ENCODE results near the gene S1PR4.
"Not testable (repeated sequence)": the region's sequence is repeated elsewhere in the genome, so short reads cannot be mapped to it uniquely, and the experiment has no call there.

Gene S1PR4

GRCh38 chr19:3183721-3184641 lies 5.4 kb downstream of the S1PR4 start:
- DNase-seq = no peak

GRCh38 chr19:3184847-3185460 lies 6.4 kb downstream of the S1PR4 start:
- DNase-seq = peak; percentile 74

- peak; percentile 95 for DNase-seq
Measured at GRCh38 chr19:3185461-3186159, 7.0 kb downstream of the S1PR4 start, which contains the start of gene NCLN. NCLN (plus strand) TSS chr19:3185930; CDS start chr19:3186031, 101 bp downstream.

- DNase-seq = no peak
Measured at GRCh38 chr19:3186160-3186688, 7.7 kb downstream of the S1PR4 start.

GRCh38 chr19:3186891-3187661 lies 8.5 kb downstream of the S1PR4 start:
- no peak for DNase-seq

GRCh38 chr19:3187662-3188511 lies 9.3 kb downstream of the S1PR4 start:
- DNase-seq = no peak

- no peak for DNase-seq
Measured at GRCh38 chr19:3188627-3189596, 10.3 kb downstream of the S1PR4 start.

GRCh38 chr19:3189702-3190469 lies 11.3 kb downstream of the S1PR4 start:
- no peak for DNase-seq

- no peak for DNase-seq
Measured at GRCh38 chr19:3190470-3190770, 11.9 kb downstream of the S1PR4 start.

GRCh38 chr19:3190921-3191805 lies 12.6 kb downstream of the S1PR4 start:
- no peak for DNase-seq

- not testable (repeated sequence) for DNase-seq
Measured at GRCh38 chr19:3191806-3192104, 13.2 kb downstream of the S1PR4 start.

- DNase-seq = no peak
Measured at GRCh38 chr19:3192228-3192635, 13.7 kb downstream of the S1PR4 start.

- no peak for DNase-seq
Measured at GRCh38 chr19:3192684-3193083, 14.1 kb downstream of the S1PR4 start.

- no peak for DNase-seq
Measured at GRCh38 chr19:3193256-3194105, 14.9 kb downstream of the S1PR4 start.

- no peak for DNase-seq
Measured at GRCh38 chr19:3194106-3195087, 15.8 kb downstream of the S1PR4 start.

Data from activated naive CD4-positive, alpha-beta T cell treated with Interleukin-2 at 50 U/mL for 16 hours (primary cell).